Erythroblast (primary cell): ENCODE measurements around the gene PTPRN2.

ENCODE experiments used
- GATA1 ChIP-seq: IDR thresholded peaks from 2 replicates; pipeline ENCODE4 v1.6.1; 2011; ENCODE audit warnings: low read depth, mild to moderate bottlenecking, control low read depth, low read length, moderate library complexity
- POLR2A ChIP-seq: IDR thresholded peaks from 2 replicates; pipeline ENCODE4 v1.6.1; 2011; ENCODE audit warnings: mild to moderate bottlenecking, low read length

GRCh38 chr7:157770716-157771320, 816.8 kb downstream of the PTPRN2 start:
- TF ChIP-seq POLR2A (no peak), GATA1 (no peak)
